ENCODE results near the gene ZEB1.
"Not testable (repeated sequence)": the region's sequence is repeated elsewhere in the genome, so short reads cannot be mapped to it uniquely, and the experiment has no call there.

Gene ZEB1

DNA sequence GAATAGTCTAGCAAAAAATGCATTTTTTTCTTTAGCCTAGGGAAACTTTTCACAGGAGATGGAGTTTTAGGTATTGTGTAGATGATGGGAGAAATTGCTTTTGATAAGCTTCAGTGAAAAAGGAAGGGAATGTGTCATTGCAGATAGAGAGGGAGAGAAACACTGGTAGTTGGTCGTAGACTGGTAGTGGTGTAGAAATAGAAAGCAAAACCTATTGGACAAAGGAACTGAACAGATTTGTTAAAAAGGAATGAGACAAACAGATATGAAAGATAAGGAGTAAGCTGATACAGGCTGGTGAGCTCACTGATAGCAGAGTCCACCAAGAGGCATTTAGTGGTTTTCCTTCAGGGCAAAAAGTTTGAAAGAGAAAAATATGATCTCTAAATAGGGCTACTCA lies 94.3 kb downstream of the ZEB1 start:
- in situ Hi-C loops (cut with MboI; ENCODE audit: low sequenced_read_pairs): no loop called here

DNA sequence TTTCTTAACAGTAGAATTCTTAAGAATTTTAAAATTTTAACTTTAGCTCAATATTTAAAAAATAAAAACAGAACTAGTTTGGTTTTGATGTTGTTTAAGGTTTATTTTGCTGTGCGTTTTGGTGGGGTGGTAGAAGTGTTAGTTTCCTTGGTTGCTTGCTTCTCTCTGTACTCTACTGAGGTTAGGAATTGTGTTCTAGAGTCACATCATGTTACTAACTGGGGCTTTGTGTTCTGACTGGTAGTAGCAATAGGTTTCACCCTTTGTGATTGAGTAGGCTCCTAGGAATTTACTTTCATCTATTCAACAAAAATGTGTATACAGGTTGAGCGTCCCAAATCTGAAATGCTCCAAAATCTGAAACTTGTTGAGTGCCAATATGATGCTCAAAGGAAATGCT lies 99.5 kb downstream of the ZEB1 start:
- in situ Hi-C loops (cut with MboI; ENCODE audit: low sequenced_read_pairs): no loop called here

DNA sequence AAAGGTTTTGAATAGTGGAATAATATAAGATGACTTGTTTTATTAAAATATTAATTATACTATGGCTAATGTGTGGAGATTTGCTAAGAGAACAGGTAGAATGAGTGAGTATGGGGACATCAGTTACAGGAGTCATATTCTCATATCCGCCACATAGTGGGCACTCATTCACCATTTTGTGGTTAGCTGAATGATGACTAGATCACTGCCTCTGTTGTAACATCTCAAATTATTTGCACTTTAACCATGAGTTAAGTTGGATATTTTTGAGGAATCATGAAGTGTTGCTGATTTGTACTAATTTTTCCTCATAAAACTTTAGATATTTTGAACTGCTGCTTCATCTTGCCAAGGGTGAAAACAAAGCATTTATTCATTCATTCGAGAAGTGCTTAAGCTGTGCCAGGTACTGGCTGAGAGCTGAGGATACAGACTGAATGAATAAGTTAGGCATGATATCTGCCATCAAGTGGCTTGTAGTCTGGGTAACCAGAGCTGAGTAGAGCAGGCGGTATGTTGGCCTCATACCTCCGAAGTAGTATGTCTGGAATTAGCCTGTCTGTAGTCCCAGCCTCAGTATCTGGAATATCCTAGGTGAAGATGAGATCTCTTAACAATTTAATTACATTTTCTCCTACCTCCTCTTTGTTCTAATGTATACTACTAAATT lies 100.5 kb downstream of the ZEB1 start:
- in situ Hi-C loops (cut with MboI; ENCODE audit: low sequenced_read_pairs): no loop called here

DNA sequence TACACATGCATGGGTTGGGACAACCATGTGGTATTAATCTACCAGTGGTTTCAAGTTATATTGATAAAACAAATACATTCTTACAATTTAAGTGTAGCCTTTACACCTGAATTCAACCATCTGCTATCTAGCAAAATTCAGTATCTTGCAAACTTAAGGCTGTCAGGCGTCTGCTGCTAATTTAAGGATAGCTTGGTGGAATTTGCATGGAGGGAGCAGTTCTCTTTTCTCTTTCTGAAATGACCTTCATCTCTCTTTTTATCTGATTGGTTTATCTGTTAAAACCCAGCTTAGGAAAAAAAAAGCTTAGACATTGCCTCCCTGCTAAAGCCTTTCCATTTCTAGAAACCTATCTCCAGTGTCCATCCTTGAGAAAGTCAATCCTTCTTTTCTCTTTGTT lies 102.3 kb downstream of the ZEB1 start:
- in situ Hi-C loops (cut with MboI; ENCODE audit: low sequenced_read_pairs): no loop called here

DNA sequence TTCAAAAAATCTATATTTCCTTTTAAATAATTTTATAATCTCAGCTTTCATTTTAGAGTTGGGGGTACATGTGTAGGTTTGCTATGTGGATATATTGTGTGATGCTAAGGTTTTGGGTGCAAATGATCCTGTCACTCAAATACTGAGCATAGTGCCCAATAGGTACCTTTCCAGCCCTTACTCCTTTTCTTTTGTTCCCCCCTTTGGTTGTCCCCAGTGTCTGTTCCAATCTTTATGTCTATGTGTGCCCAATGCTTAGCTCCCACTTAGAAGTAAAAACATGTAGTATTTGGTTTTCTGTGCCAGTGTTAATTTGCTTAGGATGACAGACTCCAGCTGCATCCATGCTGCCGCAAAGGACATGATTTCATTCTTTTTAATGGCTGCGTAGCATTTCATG lies 103.6 kb downstream of the ZEB1 start:
- in situ Hi-C loops (cut with MboI; ENCODE audit: low sequenced_read_pairs): no loop called here

DNA sequence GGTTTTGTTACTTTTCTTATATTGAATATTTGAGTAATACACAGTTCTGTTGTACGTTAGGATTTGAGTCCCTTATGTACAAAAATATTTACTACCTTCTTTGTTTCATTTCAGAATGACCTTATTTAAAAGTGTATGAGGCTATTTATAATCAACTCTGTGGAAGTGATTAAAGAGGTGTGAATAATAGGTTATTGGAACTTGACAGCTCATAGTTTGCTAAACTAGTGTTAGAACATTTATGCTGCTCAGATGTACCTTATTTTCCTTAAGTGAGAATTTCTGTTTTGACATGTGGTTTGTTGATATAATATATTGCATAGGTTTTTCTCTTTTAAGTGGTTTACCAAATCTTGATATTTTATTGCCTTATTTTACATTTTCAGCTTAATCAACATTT lies 105.5 kb downstream of the ZEB1 start:
- in situ Hi-C loops (cut with MboI; ENCODE audit: low sequenced_read_pairs): no loop called here

DNA sequence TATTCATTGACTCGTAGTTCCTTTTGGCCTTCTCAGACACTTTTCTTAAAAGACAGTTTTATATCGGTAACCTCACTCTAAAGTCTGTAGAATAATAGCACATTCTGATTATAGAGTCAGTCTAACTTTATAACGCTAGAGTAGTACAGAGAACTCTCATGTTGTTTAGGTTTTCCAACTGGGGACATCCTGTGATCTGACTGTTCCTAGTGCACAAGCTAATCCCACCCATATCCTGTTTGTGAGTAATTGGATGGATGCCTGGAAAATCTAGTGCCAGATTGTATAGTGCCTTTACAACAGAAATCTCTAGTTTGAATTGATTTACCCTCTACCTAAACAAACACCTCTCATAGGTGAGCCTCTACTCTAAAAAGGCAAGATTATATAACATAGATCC lies 107.4 kb downstream of the ZEB1 start:
- in situ Hi-C loops (cut with MboI; ENCODE audit: low sequenced_read_pairs): no loop called here

DNA sequence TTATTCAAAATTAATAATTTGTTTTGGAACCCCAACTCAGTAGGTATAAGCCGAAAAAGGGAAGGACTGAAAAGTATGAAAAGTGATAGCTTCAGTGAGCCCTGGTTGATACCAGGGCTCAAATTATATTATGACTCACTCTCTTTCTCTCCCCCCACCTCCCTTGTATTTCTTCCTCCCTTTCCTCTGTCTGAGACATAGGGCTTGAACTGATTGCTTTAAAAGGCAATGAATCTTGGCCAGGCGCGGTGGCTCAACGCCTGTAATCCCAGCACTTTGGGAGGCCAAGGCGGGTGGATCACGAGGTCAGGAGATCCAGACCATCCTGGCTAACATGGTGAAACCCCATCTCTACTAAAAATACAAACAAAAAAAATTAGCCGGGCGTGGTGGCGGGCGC lies 108.3 kb downstream of the ZEB1 start:
- in situ Hi-C loops (cut with MboI; ENCODE audit: low sequenced_read_pairs): not testable (repeated sequence)

DNA sequence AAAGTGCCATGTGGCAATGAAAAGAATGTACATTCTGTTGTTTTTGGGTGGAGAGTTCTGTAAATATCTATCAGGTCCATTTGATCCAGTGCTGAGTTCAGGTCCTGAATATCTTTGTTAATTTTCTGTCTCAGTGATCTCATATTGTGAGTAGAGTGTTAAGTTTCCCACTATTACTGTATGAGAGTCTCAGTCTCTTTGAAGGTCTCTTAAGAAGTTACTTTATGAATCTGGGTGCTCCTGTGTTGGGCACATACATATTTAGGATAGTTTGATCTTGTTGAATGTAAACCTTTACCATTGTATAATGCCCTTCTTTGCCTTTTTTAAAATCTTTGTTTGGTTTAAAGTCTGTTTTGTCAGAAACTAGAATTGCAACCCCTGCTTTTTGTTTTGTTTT lies 109.5 kb downstream of the ZEB1 start:
- in situ Hi-C loops (cut with MboI; ENCODE audit: low sequenced_read_pairs): not testable (repeated sequence)

DNA sequence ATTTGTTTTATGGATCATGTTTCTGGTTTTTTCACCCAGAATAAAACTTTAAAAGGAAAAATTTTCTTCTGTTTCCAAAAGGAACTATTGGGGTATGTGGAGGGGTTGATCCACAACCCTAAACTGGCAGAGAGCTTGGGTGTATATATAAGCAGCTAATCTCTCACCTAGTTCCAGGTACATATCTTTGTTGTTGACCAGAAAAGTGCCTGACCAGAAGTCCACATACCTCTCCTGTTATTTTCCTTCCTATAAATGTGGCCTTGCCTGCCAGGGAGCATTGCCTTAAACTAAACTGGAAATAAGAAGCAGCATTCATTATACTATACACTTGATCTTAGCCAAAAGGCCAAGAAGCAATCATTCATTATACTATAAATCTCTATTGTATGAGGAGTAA lies 112.0 kb downstream of the ZEB1 start:
- in situ Hi-C loops (cut with MboI; ENCODE audit: low sequenced_read_pairs): no loop called here

DNA sequence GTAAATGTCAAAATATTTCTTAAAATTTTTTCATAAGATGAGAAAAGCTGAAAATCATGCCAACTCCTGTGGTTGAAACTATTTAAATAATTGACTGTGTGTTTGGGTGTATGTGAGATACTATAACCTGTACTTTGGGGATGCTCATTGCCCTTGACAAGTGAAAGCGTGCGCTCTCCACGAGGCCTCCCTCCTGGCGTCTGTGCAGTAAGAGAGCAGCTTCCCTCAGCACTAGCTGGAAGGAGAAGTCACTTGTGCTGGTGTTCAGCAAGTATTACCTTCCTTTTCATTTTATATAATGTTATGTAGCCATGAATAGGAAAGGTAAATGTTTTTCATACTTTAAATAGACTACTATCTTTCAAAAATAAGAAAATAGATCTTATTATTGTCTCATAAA lies 118.9 kb downstream of the ZEB1 start:
- in situ Hi-C loops (cut with MboI; ENCODE audit: low sequenced_read_pairs): no loop called here

DNA sequence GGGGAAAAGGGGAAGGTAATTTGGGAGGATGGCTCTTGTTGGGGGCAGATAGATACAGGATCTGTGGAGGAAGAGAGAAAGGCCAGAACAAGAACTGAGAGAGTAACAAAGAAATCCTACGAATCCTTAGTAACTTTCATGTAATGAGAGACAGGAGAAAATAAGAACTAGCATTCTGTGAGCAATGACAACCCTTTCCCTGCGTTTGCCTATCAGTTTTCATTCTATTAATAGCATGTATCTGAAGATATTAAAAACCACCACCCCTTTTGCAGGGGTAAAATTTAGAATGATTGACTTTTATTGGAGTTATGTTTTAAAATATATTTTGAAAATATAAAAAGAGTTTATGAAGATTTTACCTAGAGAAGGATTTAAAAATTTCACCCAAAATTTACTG lies 132.8 kb downstream of the ZEB1 start:
- in situ Hi-C loops (cut with MboI; ENCODE audit: low sequenced_read_pairs): no loop called here

DNA sequence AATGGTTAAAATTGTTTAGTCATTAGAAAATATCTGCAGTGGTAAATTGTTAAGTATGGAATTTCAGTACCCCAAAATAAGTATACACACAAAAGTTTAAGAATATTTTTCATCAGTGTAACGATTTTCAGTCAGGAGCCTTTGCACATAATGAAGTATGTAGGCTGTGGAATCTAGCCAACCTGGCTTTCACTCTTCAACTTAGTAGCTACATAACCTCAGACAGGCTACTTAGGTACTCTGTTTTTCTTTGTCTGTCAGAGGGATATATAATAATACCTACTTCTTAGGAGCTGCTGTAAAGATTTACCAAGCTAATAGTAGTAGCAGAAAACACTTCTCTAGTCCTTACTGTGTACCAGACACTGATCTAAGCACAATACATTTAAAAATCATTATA lies 137.5 kb downstream of the ZEB1 start:
- in situ Hi-C loops (cut with MboI; ENCODE audit: low sequenced_read_pairs): no loop called here

DNA sequence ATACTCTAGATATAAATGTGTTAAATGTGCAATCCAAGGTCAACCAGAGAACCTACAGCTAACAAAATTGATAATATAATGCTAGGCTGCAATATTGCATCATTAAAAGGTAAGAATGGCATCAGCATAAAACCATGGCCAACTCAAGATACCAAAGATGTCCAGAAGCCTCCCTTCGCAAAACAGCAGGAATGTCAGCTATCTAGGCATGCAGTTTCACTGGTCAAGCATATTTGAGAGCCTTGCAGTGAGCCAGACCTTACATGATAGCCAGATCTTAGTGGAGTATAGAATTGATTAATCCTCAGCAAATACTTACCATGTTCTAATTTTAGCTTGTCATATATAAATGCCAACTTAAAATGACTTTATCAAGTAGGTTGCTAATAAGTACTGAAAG lies 138.8 kb downstream of the ZEB1 start:
- in situ Hi-C loops (cut with MboI; ENCODE audit: low sequenced_read_pairs): no loop called here

DNA sequence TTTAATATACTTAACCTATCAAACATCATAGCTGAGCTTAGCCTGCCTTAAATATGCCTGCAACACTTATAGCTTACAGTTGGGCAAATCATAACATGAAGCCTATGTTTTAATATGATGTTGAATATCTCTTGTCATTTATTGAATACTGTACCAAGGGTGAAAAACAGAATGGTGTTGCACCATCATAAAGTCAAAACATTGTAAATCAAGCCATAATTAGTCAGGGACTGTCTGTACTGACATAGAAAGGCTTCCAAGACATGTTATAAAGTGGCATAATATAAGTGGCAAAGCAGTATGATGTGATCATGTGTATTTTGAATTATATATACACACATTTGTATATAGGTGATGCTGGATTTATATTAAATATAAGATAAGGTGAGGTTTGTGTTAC lies 140.0 kb downstream of the ZEB1 start:
- in situ Hi-C loops (cut with MboI; ENCODE audit: low sequenced_read_pairs): no loop called here

DNA sequence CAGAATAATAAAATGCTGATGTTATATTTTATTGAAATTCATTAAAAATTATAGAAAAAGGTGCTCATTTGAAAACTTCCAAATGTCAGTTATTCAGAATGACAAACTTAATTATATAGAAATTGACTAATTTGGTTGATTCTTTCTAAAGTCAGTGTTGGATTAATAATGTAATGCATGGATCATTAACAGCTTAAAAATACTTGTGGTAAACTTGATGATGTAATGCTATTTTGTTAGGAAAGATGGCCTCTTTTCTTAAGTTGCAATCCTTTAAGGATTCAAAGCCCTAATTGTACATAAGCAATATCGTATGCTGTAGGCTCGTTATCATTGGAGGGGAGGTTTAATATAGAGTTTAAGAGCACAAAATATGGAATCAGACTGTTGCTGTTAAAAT lies 141.2 kb downstream of the ZEB1 start:
- in situ Hi-C loops (cut with MboI; ENCODE audit: low sequenced_read_pairs): no loop called here

DNA sequence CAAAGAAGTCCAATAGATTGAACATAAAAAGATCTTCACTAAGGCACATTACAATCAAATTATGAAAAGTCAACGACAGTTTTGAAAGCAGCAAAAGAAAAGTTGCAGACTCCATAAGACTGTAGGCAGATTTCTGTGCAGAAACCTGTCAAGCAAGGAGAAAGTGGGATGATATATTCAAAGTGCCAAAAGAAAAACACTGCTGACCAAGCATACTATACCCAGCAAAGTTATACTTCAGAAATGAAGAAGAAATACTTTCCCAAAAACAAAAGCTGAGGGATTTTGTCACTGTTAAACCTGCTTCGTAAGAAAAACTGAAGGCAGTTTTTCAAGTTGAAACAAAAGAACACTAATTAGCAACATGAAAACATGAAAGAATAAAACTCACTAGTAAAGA lies 145.5 kb downstream of the ZEB1 start:
- in situ Hi-C loops (cut with MboI; ENCODE audit: low sequenced_read_pairs): no loop called here

DNA sequence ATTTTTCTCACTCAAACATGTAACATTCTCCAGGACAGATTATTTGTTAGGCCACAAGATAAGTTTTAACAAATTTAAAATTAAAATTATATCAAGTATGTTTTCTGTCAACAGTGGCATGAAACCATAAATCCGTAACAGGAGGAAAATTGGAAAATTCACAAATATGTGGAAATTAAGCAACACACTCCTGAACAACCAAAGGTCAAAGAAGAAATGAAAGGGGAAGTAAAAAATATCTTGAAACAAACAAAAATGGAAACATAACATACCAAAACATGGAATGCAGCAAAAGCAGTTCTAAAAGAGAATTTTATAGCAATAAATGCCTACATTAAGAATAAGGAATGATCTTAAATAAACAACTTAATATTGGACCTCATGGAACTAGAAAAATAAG lies 147.3 kb downstream of the ZEB1 start:
- in situ Hi-C loops (cut with MboI; ENCODE audit: low sequenced_read_pairs): no loop called here

DNA sequence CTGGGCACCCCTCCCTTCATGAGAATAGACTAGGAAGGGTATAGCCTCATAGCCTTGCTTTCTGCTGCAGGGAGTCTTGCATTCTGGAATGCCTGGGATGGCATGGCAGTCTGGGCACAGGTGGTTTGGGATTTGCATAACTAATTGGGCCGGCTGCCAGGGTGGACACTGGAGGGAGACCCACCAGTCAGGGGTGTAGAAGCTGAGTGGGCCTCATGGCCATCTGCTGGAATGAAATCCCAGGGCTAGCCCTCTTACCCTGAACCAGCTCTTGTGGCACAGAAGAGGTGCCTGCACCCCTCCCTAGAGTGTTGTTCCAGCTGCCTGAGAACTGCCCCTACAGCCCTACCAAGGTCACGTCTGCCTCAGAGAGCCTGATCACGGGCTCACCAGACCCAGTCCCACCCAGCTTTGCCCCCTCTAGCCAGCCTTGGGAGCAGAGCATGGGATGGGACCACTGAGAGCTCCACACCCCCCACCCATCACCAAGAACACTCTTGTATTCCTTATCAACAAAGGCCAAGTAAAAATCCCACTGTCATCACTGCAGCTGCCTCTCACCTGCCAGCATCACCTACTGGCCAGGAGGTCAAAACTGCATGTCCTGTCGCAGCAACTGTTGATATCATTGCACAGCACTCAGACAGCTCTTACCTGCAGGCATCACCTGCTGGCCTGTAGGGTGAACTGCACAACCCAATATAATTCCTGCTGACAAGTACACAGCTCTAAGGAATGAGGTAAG lies 148.9 kb downstream of the ZEB1 start:
- in situ Hi-C loops (cut with MboI; ENCODE audit: low sequenced_read_pairs): no loop called here

DNA sequence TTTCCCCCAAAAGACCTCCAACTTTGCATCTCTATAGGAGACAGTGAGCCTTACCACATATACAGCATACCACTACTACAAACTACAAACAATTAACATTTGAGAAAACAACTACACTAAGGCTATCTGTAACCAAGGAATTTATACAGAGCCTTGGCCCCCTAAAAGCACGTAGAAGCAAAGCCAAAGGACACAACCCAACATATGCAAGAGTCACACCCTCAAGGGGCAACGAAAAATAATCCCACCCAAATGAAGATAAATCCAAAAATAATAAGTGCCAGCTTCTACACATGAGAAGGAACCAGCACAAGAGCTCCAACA lies 149.5 kb downstream of the ZEB1 start:
- in situ Hi-C loops (cut with MboI; ENCODE audit: low sequenced_read_pairs): no loop called here

DNA sequence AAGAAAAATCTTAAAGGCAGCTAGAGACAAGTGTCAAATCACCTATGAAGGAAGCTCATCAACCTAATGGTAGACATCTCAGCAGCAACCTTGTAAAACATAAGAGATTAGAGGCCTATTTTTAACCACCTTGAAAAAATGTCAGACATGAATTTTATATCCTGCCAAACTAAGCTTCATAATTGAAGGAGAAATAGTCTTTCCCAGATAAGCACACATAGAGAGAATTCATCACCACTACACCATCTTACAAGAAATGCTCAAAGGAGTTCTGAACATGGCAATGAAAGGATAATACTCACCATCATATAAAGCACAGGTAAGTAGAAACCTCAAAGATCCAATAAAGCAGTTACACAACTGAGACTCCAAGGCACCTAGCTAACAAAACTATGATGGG lies 156.5 kb downstream of the ZEB1 start:
- in situ Hi-C loops (cut with MboI; ENCODE audit: low sequenced_read_pairs): no loop called here

DNA sequence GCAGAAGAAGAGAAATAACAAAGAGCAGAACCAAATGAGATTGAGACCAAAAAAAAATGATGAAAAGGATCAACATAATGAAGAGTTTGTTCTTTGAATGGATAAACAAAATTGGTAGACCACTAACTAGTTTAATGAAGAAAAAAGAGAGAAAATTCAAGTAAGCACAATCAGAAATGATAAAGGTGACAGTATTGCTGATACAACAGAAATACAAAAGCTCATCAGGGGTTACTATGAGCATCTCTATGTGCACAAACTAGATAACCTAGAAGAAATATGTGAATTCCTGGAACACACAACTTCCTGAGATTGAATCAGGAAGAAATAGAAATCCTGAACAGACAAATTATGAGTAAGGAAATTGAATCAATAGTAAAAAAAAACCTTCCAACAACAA lies 157.1 kb downstream of the ZEB1 start:
- in situ Hi-C loops (cut with MboI; ENCODE audit: low sequenced_read_pairs): no loop called here

DNA sequence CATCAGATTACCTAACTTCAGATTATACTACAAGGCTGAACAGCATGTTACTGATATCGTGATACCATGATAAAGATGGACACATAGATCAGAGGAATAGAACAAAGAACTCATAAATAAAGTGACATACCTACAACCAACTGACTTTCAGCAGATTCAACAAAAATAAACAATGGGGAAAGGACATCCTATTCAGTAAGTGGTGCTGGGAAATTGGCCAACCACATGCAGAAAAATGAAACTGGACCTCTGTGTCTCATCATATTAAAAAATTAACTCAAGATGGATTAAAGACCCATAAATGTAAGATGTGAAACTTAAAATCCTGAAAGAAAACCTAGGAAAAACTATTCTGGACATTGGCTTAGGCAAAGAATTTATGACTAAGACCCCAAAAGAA lies 158.6 kb downstream of the ZEB1 start:
- in situ Hi-C loops (cut with MboI; ENCODE audit: low sequenced_read_pairs): no loop called here
